NT2/D1 (cell line): ENCODE results near the gene RNF149.

Source experiments
- SUZ12 ChIP-seq: IDR thresholded peaks from 2 replicates; pipeline ENCODE4 v1.6.1; 2011; ENCODE audit not compliant: insufficient read length, insufficient read depth; ENCODE audit errors: extremely low read depth
- ZNF274 ChIP-seq: IDR thresholded peaks from 2 replicates; pipeline ENCODE4 v1.6.1; 2011; ENCODE audit warnings: mild to moderate bottlenecking, low read depth, low read length

- TF ChIP-seq SUZ12 (no peak), ZNF274 (no peak)
Observed at GRCh38 chr2:101331202-101331601, 22.7 kb upstream of the RNF149 start.
